ENCODE results near the gene DNAH2.

Gene DNAH2

DNA sequence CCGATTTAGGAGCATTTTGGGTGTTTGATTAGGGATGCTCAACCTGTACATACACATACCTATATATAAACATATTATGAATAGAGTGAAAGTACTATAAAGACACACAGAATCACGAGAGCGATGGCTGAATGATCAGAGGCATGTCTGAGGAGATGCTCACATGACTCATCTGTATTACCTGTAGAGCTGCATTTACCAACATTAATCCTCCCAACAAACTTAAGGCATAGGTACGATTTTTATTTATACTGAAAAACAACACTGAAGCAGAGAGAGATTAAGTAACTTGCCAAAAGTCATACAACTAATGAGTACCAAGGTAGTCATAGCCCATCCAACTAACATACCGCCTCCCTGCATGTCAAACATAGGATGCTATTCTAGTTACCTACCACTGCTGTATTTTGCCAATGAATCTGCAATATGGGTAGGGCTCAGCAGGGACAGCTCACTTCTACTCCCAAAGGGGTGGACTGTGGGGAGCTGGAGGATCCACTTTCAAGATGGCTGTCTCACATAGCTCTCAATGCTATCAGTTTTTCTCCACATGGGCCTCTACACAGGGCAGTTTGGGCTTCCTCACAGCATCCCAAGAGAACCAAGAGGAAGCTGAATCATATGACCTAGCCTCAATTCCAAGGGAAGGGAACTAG, 147.6 kb downstream of the DNAH2 start:
- DNase-seq (ENCODE audit: low read depth in 2 of 2), result no peak

DNA sequence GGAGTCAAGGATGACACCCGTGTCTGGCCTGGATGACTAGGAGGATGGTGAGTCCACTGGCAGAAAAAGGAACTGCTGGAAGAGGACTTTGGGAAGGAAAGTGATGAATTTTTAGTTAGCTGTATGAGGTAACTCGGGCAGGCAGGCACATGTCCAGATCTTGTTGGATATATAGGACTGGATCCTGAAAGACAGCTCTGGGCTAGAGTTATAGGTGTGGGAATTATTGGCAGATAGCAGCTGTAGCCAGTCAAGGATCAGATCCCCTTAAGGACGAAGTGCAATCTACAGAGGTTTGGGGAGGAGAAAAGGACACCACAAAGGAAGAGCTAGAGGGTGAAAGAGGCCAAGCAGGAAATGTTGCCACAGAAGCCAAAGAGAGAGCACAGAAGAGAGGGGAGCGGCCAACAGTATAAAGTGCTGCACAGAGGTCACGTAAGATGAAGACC, 150.4 kb downstream of the DNAH2 start:
- DNase-seq (ENCODE audit: low read depth in 2 of 2), result no peak

DNA sequence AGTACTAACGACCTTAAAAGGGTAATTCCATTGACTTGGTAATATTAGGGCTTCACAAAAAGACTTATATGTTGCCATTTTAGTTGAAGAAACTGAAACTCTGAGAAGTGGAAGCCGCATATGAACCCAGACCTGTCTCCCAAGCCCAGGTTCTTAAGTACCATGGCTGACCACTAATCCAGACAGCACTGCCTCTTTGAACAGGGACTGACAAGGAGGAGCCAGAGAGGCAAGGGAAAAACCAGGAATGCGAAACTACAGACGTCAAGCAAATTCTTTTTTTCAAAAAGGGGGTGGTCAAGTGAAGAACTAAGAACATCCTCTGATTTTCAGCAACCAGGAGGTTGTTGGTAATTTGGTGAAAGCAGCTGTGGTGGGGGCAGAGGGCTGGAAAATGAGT, 155.5 kb downstream of the DNAH2 start:
- DNase-seq (ENCODE audit: low read depth in 2 of 2), result no peak

DNA sequence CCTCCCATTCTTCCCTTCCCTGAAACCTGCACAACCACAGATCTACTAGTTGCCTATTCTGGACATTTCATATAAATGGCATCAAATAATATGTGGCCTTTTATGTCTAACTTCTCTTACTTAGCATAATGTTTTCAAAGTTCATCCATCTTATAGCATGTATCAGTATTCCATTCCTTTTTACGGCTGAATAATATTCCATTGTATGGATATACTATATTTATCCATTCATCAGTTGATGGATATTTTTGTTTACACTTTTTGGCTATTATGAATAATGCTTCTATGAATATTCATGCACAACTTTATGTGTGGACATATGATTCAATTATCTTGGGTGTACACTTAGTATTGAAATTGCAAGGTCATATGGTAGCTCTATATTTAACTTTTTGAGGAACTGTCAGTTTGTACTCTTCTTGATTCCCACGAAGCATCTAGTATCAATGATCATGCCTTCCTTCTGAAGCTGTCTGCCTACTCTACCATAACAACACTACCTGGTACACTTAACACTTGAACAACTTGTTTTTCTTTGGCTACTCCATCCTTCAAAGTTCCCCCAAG, 158.3 kb downstream of the DNAH2 start:
- no peak for DNase-seq (ENCODE audit: low read depth in 2 of 2)

DNA sequence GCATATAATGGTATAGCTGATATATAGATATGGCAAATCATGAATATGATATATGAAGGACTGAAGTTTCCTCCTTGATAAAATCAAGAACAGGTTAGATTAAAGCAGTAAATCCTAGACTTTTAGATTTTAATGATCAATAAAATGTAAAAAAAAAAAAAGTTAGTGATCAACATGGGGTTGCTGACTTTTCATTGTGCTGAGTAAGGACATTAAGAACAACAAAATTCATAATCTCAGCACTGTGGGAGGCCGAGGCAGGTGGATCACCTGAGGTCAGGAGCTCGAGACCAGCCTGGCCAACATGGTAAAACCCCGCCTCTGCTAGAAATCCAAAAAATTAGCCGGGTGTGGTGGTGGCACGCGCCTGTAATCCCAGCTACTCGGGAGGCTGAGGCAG, 160.7 kb downstream of the DNAH2 start:
- no peak for DNase-seq (ENCODE audit: low read depth in 2 of 2)

DNA sequence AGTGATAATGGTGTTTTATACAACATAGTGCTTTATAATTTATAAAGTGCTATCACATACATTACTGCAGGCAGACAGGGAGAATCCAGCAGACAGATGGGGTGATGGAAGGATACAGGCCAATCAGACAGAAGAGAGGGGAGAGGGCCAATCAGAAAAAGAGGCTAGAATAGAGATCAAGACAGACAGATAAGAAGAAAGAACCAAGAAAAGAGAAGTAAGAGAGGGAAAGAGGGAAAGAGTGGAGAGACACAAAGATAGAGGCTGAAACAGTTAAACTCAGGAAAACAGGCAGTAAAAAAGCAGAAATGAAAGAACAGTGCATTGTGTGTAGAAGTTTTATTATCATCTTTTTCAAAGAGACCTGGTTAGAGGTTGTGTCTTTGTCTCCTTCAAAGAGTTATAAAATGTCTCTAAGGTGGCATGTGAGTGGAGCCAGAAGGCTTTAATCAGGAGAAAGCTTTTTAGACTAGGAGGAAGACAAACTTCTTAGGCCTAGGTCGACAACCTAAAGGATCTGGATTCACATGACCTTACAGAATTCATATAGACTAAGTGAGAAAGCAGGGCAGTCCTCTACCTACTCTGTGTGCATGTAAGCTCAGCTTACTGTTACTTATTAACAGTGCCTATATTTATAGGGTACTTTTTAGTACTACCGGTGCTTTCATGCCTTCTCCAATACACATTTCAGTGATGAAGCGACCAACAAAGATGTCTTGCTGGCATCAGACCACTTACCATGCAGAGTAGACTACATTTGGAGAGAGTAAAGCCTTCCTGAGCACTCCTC, 162.7 kb downstream of the DNAH2 start:
- no peak for DNase-seq (ENCODE audit: low read depth in 2 of 2)

DNA sequence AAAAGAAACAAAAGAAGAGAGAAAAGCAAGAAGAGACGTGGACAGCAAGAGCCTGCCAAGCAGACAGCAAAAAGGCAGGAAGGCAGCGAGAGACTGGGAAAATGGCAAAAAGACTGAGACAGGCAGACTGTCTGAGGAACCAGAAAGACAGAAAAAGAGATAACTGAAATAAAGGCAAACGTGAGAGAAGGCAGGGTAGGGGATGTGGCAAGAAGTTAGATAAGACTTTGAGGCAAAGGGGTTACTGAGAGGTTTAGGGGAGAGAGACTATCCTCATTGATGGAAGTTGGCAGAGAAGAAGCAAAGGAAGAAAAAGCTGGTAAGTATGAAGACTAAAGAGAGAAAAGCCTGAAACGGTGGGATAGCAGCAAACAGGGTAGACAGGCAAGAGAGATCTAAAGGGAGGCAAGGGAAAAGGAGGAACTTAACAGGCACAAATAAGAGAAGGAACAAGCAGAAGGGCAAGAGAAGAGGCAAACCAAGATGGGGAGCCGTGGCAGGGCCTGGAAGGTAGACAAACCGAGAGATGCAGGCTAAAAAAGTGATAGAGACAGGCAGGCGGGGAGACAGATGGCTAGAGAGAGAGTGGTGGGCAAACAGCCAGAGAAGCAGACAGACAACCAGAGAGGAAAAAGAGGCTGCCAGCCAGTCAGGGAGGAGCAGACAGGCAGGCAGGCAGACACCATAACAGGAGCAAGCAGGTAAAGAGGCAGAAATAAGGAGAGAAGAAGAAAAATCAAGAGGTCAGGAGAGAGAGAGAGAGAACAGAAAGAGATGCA, 163.9 kb downstream of the DNAH2 start:
- DNase-seq (ENCODE audit: low read depth in 2 of 2), result no peak

DNA sequence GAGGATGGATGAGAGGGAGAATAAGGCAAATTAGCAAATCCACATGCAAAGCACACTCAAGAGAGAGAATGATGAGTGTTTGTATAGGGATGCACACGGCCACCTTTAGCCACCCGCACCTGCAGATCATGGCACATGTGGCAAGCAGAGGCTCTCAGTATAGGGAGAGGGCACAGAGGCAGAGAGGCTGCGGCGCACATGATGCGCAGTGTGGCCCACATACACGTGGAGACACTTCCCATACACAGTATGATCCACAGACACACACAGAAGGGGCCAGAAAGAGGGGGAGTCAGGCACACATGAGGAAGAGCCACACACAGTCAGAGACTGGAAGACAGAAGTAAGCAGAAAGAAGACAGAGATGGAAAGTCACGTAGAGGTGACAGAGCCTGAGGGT, 164.5 kb downstream of the DNAH2 start:
- no peak for DNase-seq (ENCODE audit: low read depth in 2 of 2)

DNA sequence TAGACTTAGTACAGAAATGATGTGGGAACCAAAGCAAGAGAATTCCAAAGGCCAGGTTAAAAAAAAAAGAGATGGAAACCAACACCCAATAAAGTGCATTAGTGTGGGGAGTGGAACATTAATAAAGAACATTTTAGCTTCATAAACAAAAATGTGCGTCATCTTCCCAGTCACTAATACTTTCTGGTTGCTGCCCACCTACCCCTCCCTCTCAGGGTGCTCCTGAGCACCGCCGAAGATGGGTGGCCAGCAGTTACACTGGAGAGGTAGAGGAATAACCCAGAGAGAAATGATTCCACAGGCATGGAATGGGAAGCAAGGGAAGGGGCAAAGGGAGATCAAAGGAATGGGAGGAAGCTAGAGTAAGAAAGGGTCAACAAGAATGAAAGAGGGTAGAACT, 165.1 kb downstream of the DNAH2 start:
- no peak for DNase-seq (ENCODE audit: low read depth in 2 of 2)
